HTERT RPE-1 (cell line): ENCODE results near the gene THBS3.
"Not testable (repeated sequence)": the region's sequence is repeated elsewhere in the genome, so short reads cannot be mapped to it uniquely, and the experiment has no call there.

Source experiments
- in situ Hi-C: fragments of 300-500 bp; cut with MboI; formaldehyde crosslinking; loops from 4 replicates; pipeline ENCODE4 v1.14.3; 2020; ENCODE audit warnings: low sequenced_read_pairs

The THBS3 gene

GRCh38 chr1:155160128-155160527 is 47.6 kb downstream of the THBS3 start:
- in situ Hi-C loops: no loop called here

DNA sequence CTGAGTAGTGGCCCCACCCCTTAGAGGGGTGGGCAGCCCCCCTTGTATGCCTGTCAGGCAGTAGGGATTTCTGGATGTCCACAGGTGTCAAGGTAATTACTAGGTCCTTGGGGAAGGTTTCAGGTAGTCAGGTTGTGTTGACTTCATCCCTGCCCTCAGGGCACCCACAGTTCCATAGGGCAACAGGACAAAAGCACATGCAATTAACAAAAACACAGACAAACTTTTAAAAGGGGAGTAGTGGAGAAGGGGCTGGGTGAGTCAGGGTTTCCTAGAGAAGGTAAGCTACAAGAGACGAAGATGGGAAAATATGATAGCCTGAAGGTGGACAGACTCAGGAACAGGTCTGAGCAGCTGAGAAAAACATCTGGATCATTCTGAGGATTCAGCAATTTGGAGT is 48.7 kb downstream of the THBS3 start:
- in situ Hi-C loops: no loop called here

- in situ Hi-C loops: not testable (repeated sequence)
Measured at GRCh38 chr1:155155996-155156643, 51.6 kb downstream of the THBS3 start.
